Activated CD8-positive, alpha-beta T cell treated with anti-CD3 and anti-CD28 coated beads for 36 hours (primary cell): Measurements from ENCODE around the gene SHC4. TPM values are rescaled to one million over a fixed set of nuclear protein-coding genes. Genes with fewer than 3 reads are reported as not detected.

Experiments used
- ATAC-seq: fragments of 200-7000 bp; cut with Tn5 transposase; one replicate; pipeline ENCODE4 v1.10.0; 2021; ENCODE audit warnings: mild to moderate bottlenecking, moderate library complexity
- CTCF ChIA-PET: fragments of 350-600 bp; sonication (Branson Sonifier 250); formaldehyde crosslinking; loops from one replicate; lab custom pipeline; 2021; ENCODE audit warnings: antibody characterized with exemption; lab: Charles Lee
- POLR2A ChIA-PET: fragments of 350-600 bp; sonication (Branson Sonifier 250); formaldehyde crosslinking; loops from one replicate; lab custom pipeline; 2021; ENCODE audit warnings: antibody characterized with exemption; lab: Charles Lee
- DNase-seq: peaks from one replicate; pipeline ENCODE4 v3.0.0-alpha.2; 2020
- H3K27ac Mint-ChIP-seq: one replicate; pipeline ENCODE4 v1.8.0; 2021; ENCODE audit warnings: mild to moderate bottlenecking, mixed read lengths
- H3K27me3 Mint-ChIP-seq: one replicate; pipeline ENCODE4 v1.8.0; 2021; ENCODE audit warnings: mixed read lengths
- H3K36me3 Mint-ChIP-seq: one replicate; pipeline ENCODE4 v1.8.0; 2021; ENCODE audit warnings: low read depth, mixed read lengths
- H3K4me1 Mint-ChIP-seq: one replicate; pipeline ENCODE4 v1.8.0; 2021; ENCODE audit warnings: low read depth, mixed read lengths
- H3K4me3 Mint-ChIP-seq: one replicate; pipeline ENCODE4 v1.8.0; 2021; ENCODE audit warnings: mild to moderate bottlenecking, moderate library complexity, mixed read lengths
- H3K9me3 Mint-ChIP-seq: one replicate; pipeline ENCODE4 v1.8.0; 2021; ENCODE audit warnings: mixed read lengths
- intact Hi-C: fragments of 100-400 bp; cut with micrococcal nuclease; formaldehyde crosslinking; loops from one replicate; pipeline ENCODE4 v1.10.0; 2022
- total RNA-seq, 2 experiments: library from RNA; stranded (reverse); gene quantifications; one replicate each; pipeline ENCODE4 v1.2.3, GENCODE V29; 2021
- TF ChIP-seq, protein P1 (sequence below): fragments of 200-600 bp; IDR thresholded peaks from one replicate; pipeline ENCODE4 v1.8.0; 2022; ENCODE audit warnings: antibody characterized with exemption, mild to moderate bottlenecking

The SHC4 gene
- total RNA-seq, 2 experiments from 2014 or later = 2.5 TPM

DNA sequence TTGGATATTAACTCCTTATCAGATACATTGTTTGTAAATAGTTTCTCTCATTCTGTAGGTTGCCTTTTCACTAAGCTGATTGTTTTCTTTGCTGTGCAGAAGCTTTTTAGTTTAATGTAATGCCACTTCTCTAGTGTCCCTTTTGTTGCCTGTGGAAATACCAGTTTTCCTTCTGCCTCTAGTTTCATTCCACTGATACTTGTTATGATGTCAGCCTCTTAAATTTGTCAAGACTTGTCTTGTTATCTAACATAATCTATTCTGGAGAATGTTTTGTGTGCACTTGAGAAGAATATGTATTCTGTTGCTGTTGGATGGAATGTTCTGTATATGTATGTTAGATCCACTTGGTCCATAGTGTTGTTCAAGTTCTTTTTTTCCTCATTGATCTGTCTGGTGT, 134.8 kb downstream of the SHC4 start:
- Mint-ChIP-seq H3K27me3 (peaks cover 13% of the 10 kb centered on the region), H3K4me1 (no peaks in the 10 kb centered on the region), H3K9me3 (peaks cover 16% of the 10 kb centered on the region), H3K27ac (no peak overlapping the region), H3K4me3 (no peak overlapping the region), H3K36me3 (peaks cover 2% of the 10 kb centered on the region)
- POLR2A ChIA-PET = no interaction called here
- CTCF ChIA-PET = no interaction called here
- TF ChIP-seq, protein P1, sequence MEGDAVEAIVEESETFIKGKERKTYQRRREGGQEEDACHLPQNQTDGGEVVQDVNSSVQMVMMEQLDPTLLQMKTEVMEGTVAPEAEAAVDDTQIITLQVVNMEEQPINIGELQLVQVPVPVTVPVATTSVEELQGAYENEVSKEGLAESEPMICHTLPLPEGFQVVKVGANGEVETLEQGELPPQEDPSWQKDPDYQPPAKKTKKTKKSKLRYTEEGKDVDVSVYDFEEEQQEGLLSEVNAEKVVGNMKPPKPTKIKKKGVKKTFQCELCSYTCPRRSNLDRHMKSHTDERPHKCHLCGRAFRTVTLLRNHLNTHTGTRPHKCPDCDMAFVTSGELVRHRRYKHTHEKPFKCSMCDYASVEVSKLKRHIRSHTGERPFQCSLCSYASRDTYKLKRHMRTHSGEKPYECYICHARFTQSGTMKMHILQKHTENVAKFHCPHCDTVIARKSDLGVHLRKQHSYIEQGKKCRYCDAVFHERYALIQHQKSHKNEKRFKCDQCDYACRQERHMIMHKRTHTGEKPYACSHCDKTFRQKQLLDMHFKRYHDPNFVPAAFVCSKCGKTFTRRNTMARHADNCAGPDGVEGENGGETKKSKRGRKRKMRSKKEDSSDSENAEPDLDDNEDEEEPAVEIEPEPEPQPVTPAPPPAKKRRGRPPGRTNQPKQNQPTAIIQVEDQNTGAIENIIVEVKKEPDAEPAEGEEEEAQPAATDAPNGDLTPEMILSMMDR = no peak
- no peak for DNase-seq
- intact Hi-C loops = no loop called here
- ATAC-seq = no peak

DNA sequence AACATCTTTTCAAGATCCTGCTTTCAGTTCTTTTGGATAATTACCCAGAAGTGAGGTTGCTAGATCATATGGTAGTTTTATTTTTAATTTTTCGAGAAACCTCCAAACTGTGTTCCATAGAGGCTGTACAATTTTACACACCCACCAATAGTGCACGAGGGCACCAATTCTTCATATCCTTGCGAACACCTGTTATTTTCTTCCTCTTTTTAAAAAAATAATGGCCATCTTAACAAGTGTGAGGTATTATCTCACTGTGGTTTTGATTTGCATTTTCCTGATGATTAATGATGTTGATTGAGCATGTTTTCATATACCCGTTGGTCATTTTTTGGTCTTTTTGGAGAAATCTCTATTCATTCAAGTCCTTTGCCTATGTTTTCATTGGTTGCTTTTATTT, 135.2 kb downstream of the SHC4 start:
- peaks cover 12% of the 10 kb centered on the region for H3K27me3 Mint-ChIP-seq
- ChIA-PET CTCF (no interaction called here), POLR2A (no interaction called here)
- TF ChIP-seq, protein P1 = no peak
- H3K4me1 Mint-ChIP-seq = no peaks in the 10 kb centered on the region
- H3K4me3 Mint-ChIP-seq = no peak overlapping the region
- ATAC-seq = no peak
- no peak overlapping the region for H3K27ac Mint-ChIP-seq
- no peak for DNase-seq
- intact Hi-C loops = no loop called here
- peaks cover 14% of the 10 kb centered on the region for H3K9me3 Mint-ChIP-seq
- H3K36me3 Mint-ChIP-seq = no peaks in the 10 kb centered on the region

DNA sequence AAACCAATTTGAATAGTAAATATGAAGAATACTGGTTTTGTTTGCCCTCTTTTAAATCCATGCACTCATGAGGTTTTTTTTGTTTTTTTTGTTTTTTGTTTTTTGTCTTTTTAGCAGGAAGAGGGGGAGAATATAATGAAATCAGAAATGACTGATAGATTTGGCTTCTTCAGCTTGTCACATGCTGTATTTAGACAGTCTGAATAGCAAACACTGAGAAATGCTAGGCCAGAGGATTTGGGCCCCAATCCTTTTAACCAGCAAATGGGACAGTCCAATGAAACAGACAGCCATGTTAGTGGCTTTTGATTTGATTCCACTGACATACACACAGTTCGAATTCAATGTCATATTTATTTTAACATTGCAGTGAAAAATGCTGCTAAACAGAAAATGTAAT, 138.6 kb downstream of the SHC4 start:
- intact Hi-C loops = no loop called here
- DNase-seq (no peak), ATAC-seq (no peak)
- TF ChIP-seq, protein P1 = no peak
- no peak overlapping the region for H3K4me3 Mint-ChIP-seq
- ChIA-PET POLR2A (interaction anchor here (1.0 kb wide), 1 partner anchor 14 kb away, joined by 3 read pairs; the partner anchor contains the start of gene CEP152), CTCF (no interaction called here)
- H3K27me3 Mint-ChIP-seq = peaks cover 6% of the 10 kb centered on the region
- no peak overlapping the region for H3K27ac Mint-ChIP-seq
- no peaks in the 10 kb centered on the region for H3K36me3 Mint-ChIP-seq
- H3K9me3 Mint-ChIP-seq = no peaks in the 10 kb centered on the region
- no peaks in the 10 kb centered on the region for H3K4me1 Mint-ChIP-seq

DNA sequence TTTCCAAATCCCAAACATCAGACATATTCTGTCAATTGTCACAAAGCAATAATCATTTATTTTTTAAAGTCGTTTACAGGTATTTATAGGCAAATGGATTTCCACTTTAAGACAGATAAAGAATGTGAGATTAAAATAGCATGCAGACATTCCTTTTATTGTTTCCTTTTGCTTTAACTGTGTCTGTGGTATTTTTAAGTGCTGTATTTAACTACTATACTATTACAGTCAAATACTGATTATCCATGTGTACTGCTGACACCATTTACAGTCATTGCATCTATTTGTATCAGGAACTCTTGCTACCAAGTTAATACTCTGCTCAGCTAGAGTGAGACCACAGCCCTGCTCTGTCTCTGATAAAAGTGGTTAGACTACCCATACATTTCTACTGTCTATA, 140.0 kb downstream of the SHC4 start:
- POLR2A ChIA-PET = no interaction called here
- intact Hi-C loops = no loop called here
- Mint-ChIP-seq H3K27me3 (peaks cover 3% of the 10 kb centered on the region), H3K36me3 (no peaks in the 10 kb centered on the region), H3K27ac (no peak overlapping the region), H3K4me1 (no peaks in the 10 kb centered on the region), H3K9me3 (no peaks in the 10 kb centered on the region), H3K4me3 (no peak overlapping the region)
- TF ChIP-seq, protein P1 = no peak
- CTCF ChIA-PET = interaction anchor here (1.3 kb wide), 1 partner anchor 13 kb away, joined by 5 read pairs; the partner anchor contains the start of gene CEP152
- ATAC-seq (no peak), DNase-seq (no peak)

DNA sequence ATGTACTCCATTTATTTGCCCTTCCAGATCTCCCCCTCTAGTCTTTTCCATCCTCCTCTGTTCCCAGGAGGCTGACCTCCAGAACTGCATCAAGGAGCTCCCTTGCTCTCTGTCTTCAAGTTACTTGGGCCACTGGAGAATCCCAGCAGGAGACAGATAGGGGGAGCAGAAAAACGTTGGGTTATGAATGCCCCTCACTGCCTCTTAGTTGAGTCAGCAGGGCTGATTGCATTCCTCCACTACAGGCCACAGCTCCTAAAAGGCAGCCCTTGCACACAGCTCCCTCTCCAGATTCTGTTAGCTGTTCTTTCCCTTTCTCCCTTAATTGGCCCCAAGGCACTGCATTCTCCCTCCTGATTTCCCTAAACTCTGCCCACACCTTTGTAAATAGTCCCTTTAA, 140.5 kb downstream of the SHC4 start:
- ChIA-PET CTCF (interaction anchor here (1.3 kb wide), 1 partner anchor 12 kb away, joined by 5 read pairs; the partner anchor contains the start of gene CEP152), POLR2A (no interaction called here)
- intact Hi-C loops = no loop called here
- DNase-seq (no peak), ATAC-seq (no peak)
- H3K36me3 Mint-ChIP-seq = no peaks in the 10 kb centered on the region
- no peak overlapping the region for H3K27ac Mint-ChIP-seq
- no peaks in the 10 kb centered on the region for H3K4me1 Mint-ChIP-seq
- no peaks in the 10 kb centered on the region for H3K9me3 Mint-ChIP-seq
- TF ChIP-seq, protein P1 = no peak
- peaks cover 3% of the 10 kb centered on the region for H3K27me3 Mint-ChIP-seq
- no peak overlapping the region for H3K4me3 Mint-ChIP-seq
